Stimulated activated memory B cell treated with anti-CD40 and anti-IgM and Interleukin-4, amounts not matched to agents 10 μg/mL and 1 μg/mL and 100 μg/mL, for 72 hours (primary cell): Measurements from ENCODE around the gene B4GALT5.

Experiments
- ATAC-seq: fragments of 150-1000 bp; cut with Tn5 transposase; 2 replicates; pipeline ENCODE4 v1.10.0; 2021
- H3K27ac Mint-ChIP-seq: one replicate; pipeline ENCODE4 v1.8.0; 2022; ENCODE audit warnings: mild to moderate bottlenecking, mixed read lengths
- H3K27me3 Mint-ChIP-seq: one replicate; pipeline ENCODE4 v1.8.0; 2022; ENCODE audit warnings: mixed read lengths
- H3K36me3 Mint-ChIP-seq: one replicate; pipeline ENCODE4 v1.8.0; 2022; ENCODE audit warnings: mixed read lengths
- H3K4me1 Mint-ChIP-seq: one replicate; pipeline ENCODE4 v1.8.0; 2022; ENCODE audit warnings: mixed read lengths
- H3K4me3 Mint-ChIP-seq: one replicate; pipeline ENCODE4 v1.8.0; 2022; ENCODE audit warnings: mild to moderate bottlenecking, moderate library complexity, mixed read lengths
- H3K9me3 Mint-ChIP-seq: one replicate; pipeline ENCODE4 v1.8.0; 2022; ENCODE audit warnings: mixed read lengths

B4GALT5 gene

DNA sequence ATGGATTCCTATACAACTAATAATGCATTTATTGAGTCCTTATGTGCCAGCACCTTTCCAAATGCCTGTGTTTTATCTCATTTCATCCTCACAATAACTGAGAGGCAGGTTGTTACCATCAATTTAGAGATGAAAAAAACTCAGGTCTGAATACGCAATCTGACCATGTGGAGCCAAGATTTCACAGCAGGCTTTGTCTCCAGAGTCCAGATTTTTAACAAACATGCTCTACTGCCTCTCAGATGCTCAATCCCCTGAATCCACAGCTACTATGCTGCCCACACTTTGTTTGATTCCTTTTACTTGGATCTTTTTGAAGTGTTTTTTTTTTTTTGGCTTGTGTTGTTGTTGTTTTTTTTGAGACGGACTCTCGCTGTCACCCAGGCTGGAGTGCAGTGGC is 46.8 kb downstream of the B4GALT5 start:
- Mint-ChIP-seq H3K36me3 (peaks cover 4% of the 10 kb centered on the region), H3K4me3 (no peak overlapping the region), H3K27ac (no peak overlapping the region), H3K27me3 (no peaks in the 10 kb centered on the region), H3K4me1 (peaks cover 54% of the 10 kb centered on the region), H3K9me3 (no peaks in the 10 kb centered on the region)
- no peak for ATAC-seq

DNA sequence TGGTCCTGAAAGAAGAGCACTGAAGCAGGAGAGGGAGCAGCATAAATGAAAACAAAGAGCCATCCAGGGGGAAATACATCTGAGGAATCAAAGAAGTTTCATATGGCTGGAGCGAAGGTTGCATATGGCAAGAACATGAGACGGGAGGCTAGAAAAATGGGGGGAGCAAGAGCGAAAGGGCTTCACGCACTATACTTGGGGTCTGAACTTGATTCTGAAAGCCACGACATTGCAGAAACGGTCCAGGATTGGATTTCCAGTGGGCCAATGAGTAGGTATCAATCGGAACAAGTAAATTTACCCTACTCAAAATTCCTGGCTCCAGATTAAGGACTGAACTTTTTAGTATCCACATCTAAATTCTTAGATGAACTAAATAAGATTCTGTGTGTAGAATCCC is 47.9 kb downstream of the B4GALT5 start:
- ATAC-seq, result no peak
- H3K4me1 Mint-ChIP-seq, result peaks cover 52% of the 10 kb centered on the region
- H3K9me3 Mint-ChIP-seq, result no peaks in the 10 kb centered on the region

DNA sequence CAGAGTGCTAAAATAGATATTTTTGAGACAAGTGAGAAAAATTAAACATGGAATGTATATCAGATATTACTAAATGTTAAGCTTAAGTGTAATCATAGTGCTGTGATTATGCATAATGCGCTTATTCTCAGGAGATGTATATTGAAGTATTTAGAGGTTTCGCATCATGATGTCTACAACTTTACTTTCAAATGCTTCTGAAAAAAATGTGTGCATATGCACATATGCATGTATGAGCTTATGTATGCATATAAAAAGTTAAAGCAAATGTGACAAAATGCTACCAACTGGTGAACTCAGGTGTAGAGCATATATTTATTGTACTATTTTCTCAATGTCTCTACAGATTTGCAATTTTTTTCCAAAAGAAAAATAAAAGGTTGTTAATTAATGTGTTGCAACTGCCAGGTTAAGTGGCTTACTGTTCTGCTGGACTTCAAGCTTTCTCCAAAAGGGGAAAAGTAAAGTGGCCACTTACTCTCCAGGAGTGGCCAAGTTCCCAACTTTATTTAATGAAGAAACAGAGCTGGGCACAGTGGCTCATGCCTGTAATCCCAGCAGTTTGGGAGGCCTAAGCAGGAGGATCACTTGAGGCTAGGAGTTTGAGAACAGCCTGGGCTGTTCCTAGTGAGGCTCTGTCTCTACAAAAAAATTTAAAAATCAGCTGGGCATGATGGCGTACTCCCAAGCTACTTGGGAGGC is 48.9 kb downstream of the B4GALT5 start:
- no peaks in the 10 kb centered on the region for H3K27me3 Mint-ChIP-seq
- H3K9me3 Mint-ChIP-seq, result no peaks in the 10 kb centered on the region
- H3K36me3 Mint-ChIP-seq, result no peaks in the 10 kb centered on the region
- no peak for ATAC-seq
- H3K27ac Mint-ChIP-seq, result no peak overlapping the region
- peaks cover 44% of the 10 kb centered on the region for H3K4me1 Mint-ChIP-seq
- no peak overlapping the region for H3K4me3 Mint-ChIP-seq

More for the DNA sequence above, 47.9 kb downstream of the B4GALT5 start:
- Mint-ChIP-seq H3K27me3 (no peaks in the 10 kb centered on the region), H3K27ac (no peak overlapping the region), H3K4me3 (no peak overlapping the region), H3K36me3 (no peaks in the 10 kb centered on the region)

DNA sequence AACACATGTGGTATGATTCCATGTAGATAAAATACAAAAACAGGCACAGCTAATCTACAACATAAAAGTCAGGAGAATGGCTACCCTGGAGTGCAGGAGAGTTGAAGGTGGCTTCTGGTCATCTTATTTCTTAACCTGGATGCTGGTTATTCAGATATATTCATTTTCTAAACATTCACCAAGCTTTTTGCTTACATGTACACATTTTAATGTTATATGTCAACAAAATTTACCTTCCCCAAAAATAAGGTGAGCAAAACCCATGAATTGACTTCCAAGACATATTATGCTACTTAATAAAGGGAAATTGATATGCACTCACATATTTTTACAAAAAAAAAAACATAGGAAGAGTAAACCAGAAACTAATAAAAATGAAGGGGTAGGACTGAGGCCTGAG is 50.6 kb downstream of the B4GALT5 start:
- Mint-ChIP-seq H3K4me1 (peaks cover 28% of the 10 kb centered on the region), H3K27ac (no peak overlapping the region), H3K4me3 (no peak overlapping the region)

DNA sequence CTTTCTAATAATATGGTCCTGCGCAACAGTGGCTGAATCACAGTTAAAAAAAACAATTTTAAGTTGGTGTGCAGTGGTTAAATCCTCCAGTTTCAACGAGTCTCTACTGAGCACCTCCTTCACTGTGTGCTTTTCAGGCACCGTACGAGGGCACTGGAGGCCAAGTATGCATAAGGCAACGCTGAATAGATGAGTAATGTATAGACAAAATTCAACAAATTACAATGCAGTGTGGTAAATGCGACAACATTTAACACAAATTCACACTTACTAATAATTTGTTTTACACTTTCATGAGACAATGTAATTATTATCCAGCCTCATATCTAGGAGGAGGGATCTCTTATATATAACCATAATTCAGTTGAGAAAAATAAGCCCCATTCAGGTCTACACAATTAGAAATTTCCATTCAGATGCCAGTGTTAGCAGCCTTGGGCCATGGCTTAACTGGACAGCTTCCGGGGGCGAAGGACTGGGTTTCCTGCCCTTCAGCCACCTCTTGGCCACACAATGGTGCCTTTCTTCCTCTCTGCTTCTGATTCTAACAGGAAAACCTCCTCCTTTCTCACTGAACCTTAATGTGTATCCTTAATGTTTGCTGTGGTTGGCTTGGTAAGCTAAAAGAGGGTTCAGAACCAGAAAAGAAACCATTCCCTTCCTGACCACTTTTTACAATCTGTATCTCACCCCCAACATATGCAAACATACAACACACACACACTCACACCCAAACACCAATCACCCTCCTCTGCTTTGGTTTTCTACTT is 51.9 kb downstream of the B4GALT5 start:
- no peak for ATAC-seq
- no peak overlapping the region for H3K27ac Mint-ChIP-seq
- no peaks in the 10 kb centered on the region for H3K9me3 Mint-ChIP-seq
- H3K4me1 Mint-ChIP-seq, result peaks cover 33% of the 10 kb centered on the region
- peaks cover 8% of the 10 kb centered on the region for H3K36me3 Mint-ChIP-seq
- no peak overlapping the region for H3K4me3 Mint-ChIP-seq
- H3K27me3 Mint-ChIP-seq, result no peaks in the 10 kb centered on the region

More for the DNA sequence above, 50.6 kb downstream of the B4GALT5 start:
- no peak for ATAC-seq
- Mint-ChIP-seq H3K9me3 (no peaks in the 10 kb centered on the region), H3K36me3 (no peaks in the 10 kb centered on the region), H3K27me3 (no peaks in the 10 kb centered on the region)

DNA sequence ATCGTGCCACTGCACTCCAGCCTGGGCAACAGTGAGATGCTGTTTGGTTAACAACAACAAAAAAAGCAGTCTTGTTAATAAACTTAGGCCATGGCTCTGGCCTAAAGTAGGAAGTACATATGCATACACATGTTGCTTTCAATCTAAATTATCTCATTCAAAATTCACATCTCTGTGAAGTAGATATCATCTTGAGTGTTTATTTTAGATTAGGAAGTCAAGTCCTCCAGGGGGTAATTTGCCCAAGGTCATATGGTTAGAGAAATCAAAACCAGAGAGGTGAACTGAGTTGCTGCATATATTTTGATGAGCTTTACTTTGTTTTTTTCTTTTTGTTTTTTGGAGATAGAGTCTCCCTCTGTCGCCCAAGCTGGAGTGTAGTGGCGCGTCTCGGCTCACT is 52.8 kb downstream of the B4GALT5 start:
- no peaks in the 10 kb centered on the region for H3K9me3 Mint-ChIP-seq
- peaks cover 17% of the 10 kb centered on the region for H3K36me3 Mint-ChIP-seq
- no peak for ATAC-seq
- peaks cover 41% of the 10 kb centered on the region for H3K4me1 Mint-ChIP-seq
- no peak overlapping the region for H3K4me3 Mint-ChIP-seq
- no peaks in the 10 kb centered on the region for H3K27me3 Mint-ChIP-seq
- no peak overlapping the region for H3K27ac Mint-ChIP-seq

DNA sequence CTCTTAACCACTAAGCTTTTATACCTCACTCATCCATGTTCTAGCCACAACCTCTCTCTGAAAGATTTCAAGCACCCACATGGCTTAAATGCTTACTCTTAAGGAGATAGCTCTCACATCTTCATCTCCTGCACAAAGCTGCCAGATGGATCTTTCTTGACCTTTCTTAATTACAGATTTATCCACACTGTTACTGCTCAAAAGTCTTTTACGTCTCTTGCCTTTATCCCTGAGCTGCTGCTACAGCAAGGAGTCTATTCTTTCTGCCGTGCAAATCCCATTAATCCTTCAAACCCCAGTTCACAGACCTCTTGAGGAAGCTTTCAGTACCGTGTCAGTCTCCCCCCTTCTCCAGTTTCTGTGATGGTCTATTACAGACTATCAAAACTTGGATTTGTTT is 54.6 kb downstream of the B4GALT5 start:
- H3K4me3 Mint-ChIP-seq, result no peak overlapping the region
- ATAC-seq, result no peak
- H3K27ac Mint-ChIP-seq, result no peak overlapping the region

DNA sequence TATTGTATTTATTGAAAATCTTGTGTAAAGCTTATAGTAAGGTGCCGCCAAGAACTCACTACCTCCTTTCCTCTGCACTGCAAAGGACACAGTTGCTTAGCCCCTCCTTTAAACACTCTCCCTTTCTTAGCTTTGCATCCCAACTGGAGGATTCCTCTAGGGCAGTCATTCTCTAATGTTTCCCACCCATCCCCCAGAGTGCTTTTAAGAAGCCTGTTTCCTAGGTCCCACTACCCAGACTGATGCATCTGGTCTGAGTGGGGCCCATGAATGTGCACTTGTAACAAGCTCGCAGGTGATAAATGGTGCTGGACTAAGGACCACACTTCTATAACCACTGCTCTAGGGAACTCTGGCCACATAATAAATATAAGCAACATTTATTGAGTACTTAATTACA is 55.2 kb downstream of the B4GALT5 start:
- H3K36me3 Mint-ChIP-seq, result peaks cover 41% of the 10 kb centered on the region
- H3K27me3 Mint-ChIP-seq, result no peaks in the 10 kb centered on the region
- ATAC-seq, result no peak
- H3K27ac Mint-ChIP-seq, result no peak overlapping the region
- peaks cover 37% of the 10 kb centered on the region for H3K4me1 Mint-ChIP-seq
- no peaks in the 10 kb centered on the region for H3K9me3 Mint-ChIP-seq
- H3K4me3 Mint-ChIP-seq, result no peak overlapping the region

More for the DNA sequence above, 54.6 kb downstream of the B4GALT5 start:
- H3K9me3 Mint-ChIP-seq, result no peaks in the 10 kb centered on the region
- H3K27me3 Mint-ChIP-seq, result no peaks in the 10 kb centered on the region
- H3K4me1 Mint-ChIP-seq, result peaks cover 37% of the 10 kb centered on the region
- peaks cover 35% of the 10 kb centered on the region for H3K36me3 Mint-ChIP-seq

DNA sequence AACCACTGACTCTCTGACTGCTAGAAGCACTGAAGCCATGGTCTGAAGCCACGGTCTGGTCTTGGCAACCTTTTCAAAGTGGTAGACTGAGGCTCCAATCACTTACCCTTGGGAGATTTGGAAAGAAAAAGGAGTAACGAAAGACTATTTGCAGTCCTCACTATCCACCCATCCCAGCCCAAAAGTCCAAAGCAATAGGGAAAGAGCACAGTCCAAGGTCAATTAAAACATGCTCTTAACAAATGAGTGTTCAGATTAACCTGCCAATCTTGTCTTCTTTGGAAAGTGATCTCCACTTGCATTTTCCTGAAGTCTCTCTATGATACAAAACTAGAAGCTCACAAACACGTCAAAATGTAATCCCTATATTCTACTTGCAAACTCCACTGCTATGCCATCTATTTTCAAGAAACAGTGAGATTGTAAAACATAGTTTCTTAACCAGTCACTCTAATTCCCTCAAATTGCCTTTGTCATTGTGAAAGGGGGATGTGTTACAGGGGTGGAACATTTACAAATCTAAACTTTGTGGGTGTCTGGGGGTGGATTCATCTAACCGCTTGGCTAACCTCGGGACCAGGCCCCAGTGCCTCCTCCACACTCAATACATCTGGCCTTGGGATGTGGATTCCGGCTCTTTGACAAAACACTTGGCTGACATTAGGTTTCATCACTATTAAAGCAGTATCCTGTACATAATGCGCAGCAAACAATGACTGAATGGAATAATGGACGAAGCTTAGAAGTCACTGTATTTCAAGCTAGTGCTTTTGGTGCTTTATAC is 56.4 kb downstream of the B4GALT5 start:
- H3K9me3 Mint-ChIP-seq, result no peaks in the 10 kb centered on the region
- H3K4me1 Mint-ChIP-seq, result peaks cover 27% of the 10 kb centered on the region
- no peak overlapping the region for H3K27ac Mint-ChIP-seq
- ATAC-seq, result no peak
- no peaks in the 10 kb centered on the region for H3K27me3 Mint-ChIP-seq
- no peak overlapping the region for H3K4me3 Mint-ChIP-seq
- H3K36me3 Mint-ChIP-seq, result peaks cover 46% of the 10 kb centered on the region

DNA sequence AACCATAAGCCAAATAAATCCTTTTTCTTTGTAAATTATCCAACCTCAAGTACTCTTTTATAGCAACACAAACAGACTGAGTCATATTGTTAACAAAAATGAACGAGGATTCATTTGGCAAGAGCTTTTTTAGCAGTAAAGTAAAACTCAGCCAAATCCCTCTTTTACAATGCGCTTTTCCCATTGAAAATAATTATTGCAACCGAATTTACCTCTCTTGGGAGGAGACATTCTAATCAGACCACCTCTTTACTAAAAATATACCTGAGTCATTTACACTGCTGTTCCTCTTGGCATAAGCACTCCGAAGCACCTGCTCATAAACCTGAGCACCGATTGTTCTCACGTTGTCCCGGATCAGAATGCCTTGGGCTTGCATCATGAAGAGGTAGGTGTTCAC is 57.4 kb downstream of the B4GALT5 start:
- no peak overlapping the region for H3K4me3 Mint-ChIP-seq
- no peaks in the 10 kb centered on the region for H3K27me3 Mint-ChIP-seq
- no peak overlapping the region for H3K27ac Mint-ChIP-seq
- peaks cover 21% of the 10 kb centered on the region for H3K4me1 Mint-ChIP-seq
- H3K9me3 Mint-ChIP-seq, result no peaks in the 10 kb centered on the region
- peaks cover 46% of the 10 kb centered on the region for H3K36me3 Mint-ChIP-seq
- no peak for ATAC-seq

DNA sequence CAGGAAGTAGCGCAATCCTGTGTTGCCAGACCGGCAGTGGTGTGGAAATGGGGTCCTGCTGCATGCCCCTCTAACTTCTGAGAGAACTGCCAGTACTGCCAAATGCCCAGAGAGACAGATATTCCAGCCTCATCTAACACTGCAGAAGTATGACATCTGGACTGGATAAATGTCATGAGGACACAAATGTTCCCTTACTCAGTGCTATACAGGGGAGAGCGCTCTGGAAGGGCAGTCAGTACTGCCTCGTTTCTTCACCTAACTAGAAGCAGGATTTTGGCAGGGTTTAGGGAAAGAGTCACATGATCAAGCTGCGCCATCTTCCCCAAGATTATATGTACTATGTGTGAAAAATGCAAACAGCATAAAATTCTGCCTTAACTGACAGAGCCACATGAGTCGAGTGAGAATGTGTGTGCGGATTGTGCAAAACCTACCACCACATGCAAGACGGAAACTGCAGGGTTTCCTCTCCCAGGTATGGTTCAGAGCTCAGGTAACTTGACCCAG is 59.7 kb downstream of the B4GALT5 start:
- no peak for ATAC-seq
- Mint-ChIP-seq H3K36me3 (peaks cover 54% of the 10 kb centered on the region), H3K4me3 (no peak overlapping the region), H3K9me3 (no peaks in the 10 kb centered on the region), H3K27ac (no peak overlapping the region), H3K27me3 (no peaks in the 10 kb centered on the region), H3K4me1 (peaks cover 21% of the 10 kb centered on the region)

DNA sequence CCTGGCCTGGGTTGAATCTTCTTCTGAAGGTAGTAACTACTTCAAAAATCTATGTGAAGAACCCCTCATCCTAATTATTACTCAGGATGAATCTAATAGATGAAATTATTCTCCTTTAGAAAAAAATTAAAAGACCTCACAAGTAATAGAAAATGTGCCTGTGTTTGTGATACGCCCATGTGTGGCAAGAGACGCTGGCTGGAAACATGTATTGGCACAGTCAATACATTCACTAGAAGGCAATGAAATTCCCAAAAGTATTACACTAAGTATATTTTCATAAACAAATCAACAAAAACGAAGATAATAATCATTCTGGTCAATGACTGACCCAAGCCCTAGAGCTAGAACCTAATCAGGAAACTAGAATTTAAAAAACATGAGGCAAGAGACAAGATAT is 64.0 kb downstream of the B4GALT5 start:
- H3K4me1 Mint-ChIP-seq, result no peaks in the 10 kb centered on the region
- peaks cover 53% of the 10 kb centered on the region for H3K36me3 Mint-ChIP-seq
- H3K27ac Mint-ChIP-seq, result no peak overlapping the region
- H3K9me3 Mint-ChIP-seq, result no peaks in the 10 kb centered on the region
- no peak for ATAC-seq
- no peak overlapping the region for H3K4me3 Mint-ChIP-seq
- H3K27me3 Mint-ChIP-seq, result no peaks in the 10 kb centered on the region

DNA sequence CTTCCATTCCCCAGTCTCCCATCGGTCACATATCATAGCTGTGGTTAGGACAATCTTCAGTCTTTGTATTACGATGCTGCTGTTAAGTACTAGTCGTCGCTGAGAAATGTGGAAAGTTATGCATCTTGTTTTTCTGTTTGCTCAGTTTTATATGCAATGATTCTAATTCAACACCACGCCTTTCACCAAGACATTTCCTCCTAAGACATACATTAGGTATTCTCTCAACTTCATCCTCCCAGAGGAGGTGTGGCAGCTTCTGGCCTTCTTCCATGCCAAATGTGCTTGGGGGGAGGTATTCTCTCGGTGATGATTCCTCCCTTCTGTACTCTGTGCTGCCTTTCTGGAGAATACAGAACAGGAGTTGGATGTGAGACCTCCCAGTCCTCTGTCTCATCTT is 66.1 kb downstream of the B4GALT5 start:
- H3K4me1 Mint-ChIP-seq, result no peaks in the 10 kb centered on the region
- no peaks in the 10 kb centered on the region for H3K9me3 Mint-ChIP-seq
- H3K27ac Mint-ChIP-seq, result no peak overlapping the region
- peaks cover 44% of the 10 kb centered on the region for H3K36me3 Mint-ChIP-seq
- no peaks in the 10 kb centered on the region for H3K27me3 Mint-ChIP-seq
- no peak overlapping the region for H3K4me3 Mint-ChIP-seq
- ATAC-seq, result no peak

DNA sequence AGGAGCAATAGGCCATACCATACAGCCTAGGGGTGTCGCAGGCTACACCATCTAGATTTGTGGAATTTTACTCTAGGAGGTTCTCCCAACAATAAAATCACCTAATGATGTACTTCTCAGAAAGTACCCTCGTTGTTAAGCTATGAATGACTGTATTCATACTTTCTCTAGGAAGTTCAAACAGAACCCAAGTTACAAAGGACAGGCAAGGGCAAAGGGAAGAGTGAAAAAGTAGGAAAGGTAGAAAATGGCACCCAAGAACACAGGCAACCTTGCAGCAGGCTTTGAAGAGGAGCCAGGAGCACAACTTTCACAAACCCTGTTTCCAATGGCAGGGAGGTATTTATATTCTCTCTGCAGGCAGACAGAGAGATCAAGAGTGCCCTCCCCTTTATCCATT is 67.2 kb downstream of the B4GALT5 start:
- peaks cover 47% of the 10 kb centered on the region for H3K36me3 Mint-ChIP-seq
- H3K27ac Mint-ChIP-seq, result no peak overlapping the region
- H3K27me3 Mint-ChIP-seq, result no peaks in the 10 kb centered on the region
- H3K9me3 Mint-ChIP-seq, result no peaks in the 10 kb centered on the region
- H3K4me3 Mint-ChIP-seq, result no peak overlapping the region
- ATAC-seq, result no peak
- H3K4me1 Mint-ChIP-seq, result no peaks in the 10 kb centered on the region

DNA sequence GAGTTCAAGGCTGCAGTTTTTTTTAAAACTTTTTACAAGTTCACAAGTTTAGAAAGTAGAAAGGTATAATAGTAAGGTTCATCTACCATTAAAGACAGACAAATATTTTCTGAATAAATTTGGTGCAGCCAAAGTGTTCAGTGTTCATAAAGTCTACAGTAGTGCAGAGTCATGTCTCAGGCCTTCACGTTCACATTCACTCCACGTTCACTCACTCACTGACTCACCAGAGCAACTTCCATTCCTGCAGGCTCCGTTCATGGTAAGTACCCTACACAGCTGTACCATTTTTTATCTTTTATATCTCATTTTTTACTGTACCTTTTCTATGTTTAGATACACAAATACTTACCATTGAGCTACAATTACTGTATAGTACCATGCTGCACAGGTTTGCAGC is 67.6 kb downstream of the B4GALT5 start:
- H3K4me3 Mint-ChIP-seq, result no peak overlapping the region
- no peaks in the 10 kb centered on the region for H3K27me3 Mint-ChIP-seq
- no peaks in the 10 kb centered on the region for H3K4me1 Mint-ChIP-seq
- no peak overlapping the region for H3K27ac Mint-ChIP-seq
- no peaks in the 10 kb centered on the region for H3K9me3 Mint-ChIP-seq
- ATAC-seq, result no peak
- peaks cover 51% of the 10 kb centered on the region for H3K36me3 Mint-ChIP-seq
